Heart left ventricle (tissue), 16 donors: ENCODE results near the gene LOXHD1. TPM values are rescaled to one million over a fixed set of nuclear protein-coding genes. Genes with fewer than 3 reads are reported as not detected.
A peak's percentile ranks its signal among the peaks of the same experiment; 100 is the strongest.

Experiments
- ATAC-seq, 4 donors: fragments of 200-7000 bp; cut with Tn5 transposase; one replicate each; pipeline ENCODE4 v1.9.1; 2020 to 2022; ENCODE audit warnings: moderate library complexity in 4 of 4, mild to moderate bottlenecking in 3 of 4, moderate number of reproducible peaks in 1 of 4
- DNase-seq, 5 donors: peaks; one replicate each; pipeline ENCODE4 v3.0.0-alpha.2; 2020
- H3K27ac ChIP-seq, 12 donors: fragments of 200-600 bp; sonication (generic) in 4 of 12; one replicate each; pipeline versions ENCODE4 v1.5.0 to v1.8.0; 2016 to 2022; ENCODE audit warnings: mild to moderate bottlenecking in 2 of 12
- H3K27me3 ChIP-seq, 9 donors: fragments of 200-600 bp; sonication (generic) in 2 of 9; one replicate each; pipeline versions ENCODE4 v1.5.1 to v1.8.0; 2016 to 2022; ENCODE audit warnings: mild to moderate bottlenecking in 3 of 9
- H3K36me3 ChIP-seq, 9 donors: fragments of 200-600 bp; sonication (generic) in 2 of 9; one replicate each; pipeline versions ENCODE4 v1.5.0 to v1.8.0; 2018 to 2022; ENCODE audit warnings: mild to moderate bottlenecking in 2 of 9
- H3K4me1 ChIP-seq, 12 donors: fragments of 200-600 bp; sonication (generic) in 4 of 12; one replicate each; pipeline versions ENCODE4 v1.5.0 to v1.8.0; 2016 to 2022; ENCODE audit warnings: mild to moderate bottlenecking in 3 of 12
- H3K4me3 ChIP-seq, 12 donors: fragments of 200-600 bp; sonication (generic) in 4 of 12; one replicate each; pipeline versions ENCODE4 v1.5.0 to v1.8.0; 2017 to 2022; ENCODE audit warnings: mild to moderate bottlenecking in 9 of 12, moderate library complexity in 4 of 12
- H3K9me3 ChIP-seq, 12 donors: fragments of 200-600 bp; sonication (generic) in 4 of 12; one replicate each; pipeline versions ENCODE4 v1.5.0 to v1.8.0; 2016 to 2022; ENCODE audit warnings: mild to moderate bottlenecking in 1 of 12
- POLR2A ChIP-seq, 2 donors: fragments of 450-650 bp; IDR thresholded peaks; one replicate each; pipeline ENCODE4 v1.6.1; 2017; ENCODE audit warnings: antibody characterized with exemption in 2 of 2, mild to moderate bottlenecking in 2 of 2, moderate library complexity in 2 of 2
- WGBS, 4 donors: extraction: QIAGEN DNeasy Blood & Tissue Kit in 2 of 4; methylation state at CpG; one replicate each; pipeline versions ENCODE4 v1.1.5 to v1.1.7; 2013 to 2018; 5-methylcytosine and 5-hydroxymethylcytosine counted together
- intact Hi-C, 10 donors: fragments of 100-400 bp; cut with DNase I; formaldehyde crosslinking; loops; one replicate each; pipeline versions ENCODE4 v1.11.1 to v1.14.2; 2022
- polyA plus RNA-seq, 2 donors: library from polyadenylated mRNA; stranded (reverse); fragments of 200-250 nt; gene quantifications; one replicate each; pipeline ENCODE4 v1.2.3, GENCODE V29; 2013
- total RNA-seq, 9 donors: library from RNA; depleted of rRNA in 2 of 9; stranded (reverse); fragments of >200 nt in 2 of 9; fragmentation: NEBNext Ultra II Directional in 3 of 9; extraction: Animal tissue kit (Norgen Biotek cat#: 25700) in 3 of 9; gene quantifications; one replicate each; pipeline versions ENCODE4 v1.1.0 to v1.2.4, GENCODE V29; 2016 to 2023
- TF ChIP-seq, protein P1 (sequence below), 12 donors: fragments of 200-600 bp; sonication (generic) in 4 of 12; IDR thresholded peaks; one replicate each; pipeline versions ENCODE4 v1.5.0 to v1.8.0; 2018 to 2022; ENCODE audit warnings: antibody characterized with exemption in 12 of 12, mild to moderate bottlenecking in 5 of 12
- donor health status: ischemic (EF 13 %, LVEDD 7.1; RV severe dilation, severe dysfunction).
- donor health status: healthy with polysubstance abuse.
- donor health status: DM: no; HTN: yes; CAD: no.
- donor health status: DM: no; HTN: no; CAD: no.
- donor health status: ischemic (EF 25% LVEDD 6.9; RV normal size, moderate dysfunction).
- donor health status: ischemic (EF 25% LVEDD 5.7; RV mildly dilated, moderate dysfunction).
- donor health status: healthy.
- donor health status: DM: yes; HTN: yes; CAD: no.
- donor health status: ischemic (EF 35%, LVEDD 5.7; RV mildly dilated, moderate dysfunction).
- donor health status: nonischemic (EF 11% LVEDD 7.7; RV severe dilation, severe dysfunction).
- donor health status: DM: yes; HTN: yes; CAD: no.
- donor health status: PGD.
- donor health status: ischemic (EF 29% LVEDD 5.4; RV normal size, mild dysfunction).
- donor health status: nonischemic (EF 23%, LVEDD 6.1; RV moderate dilation, normal function).

LOXHD1 gene
- total and polyA plus RNA-seq, 11 donors, result 0.19 to 1.9 (median 0.54) TPM

DNA sequence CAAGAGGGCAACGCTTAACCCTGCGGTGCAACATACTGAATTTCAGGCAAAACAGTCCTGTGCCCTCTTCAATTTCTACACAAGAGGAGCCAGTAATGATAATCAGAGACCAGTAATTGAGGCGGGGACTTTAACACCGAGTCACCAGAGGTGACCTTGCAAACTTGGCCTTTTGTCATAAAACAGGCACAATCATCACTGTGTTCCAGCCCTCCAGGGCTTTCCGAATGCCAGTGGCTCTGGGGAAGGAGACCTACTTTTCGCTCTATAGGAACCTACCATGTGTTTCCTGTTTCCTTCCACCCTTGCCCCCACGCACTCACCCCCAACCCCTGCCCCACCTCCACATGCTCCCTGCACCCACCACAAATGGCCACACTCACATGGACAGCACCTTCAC lies 47.2 kb upstream of the LOXHD1 start:
- Histone ChIP-seq H3K27me3 (no peaks in the 10 kb centered on the region), H3K4me3 (no peak overlapping the region), H3K36me3 (no peaks in the 10 kb centered on the region), H3K27ac (no peak overlapping the region), H3K9me3 (no peaks in the 10 kb centered on the region), H3K4me1 (peaks cover 0 to 8% (median 0%) of the 10 kb centered on the region in 12 donors)
- intact Hi-C loops, result no loop called here
- DNase-seq, result no peak
- ATAC-seq, result no peak
- WGBS, 4 donors, result 64 to 74% (median 70%) methylated on average over 7 of the region's 7 CpGs
- no peak for TF ChIP-seq POLR2A (IDR thresholded peaks at IDR 0.05)
- TF ChIP-seq, protein P1, sequence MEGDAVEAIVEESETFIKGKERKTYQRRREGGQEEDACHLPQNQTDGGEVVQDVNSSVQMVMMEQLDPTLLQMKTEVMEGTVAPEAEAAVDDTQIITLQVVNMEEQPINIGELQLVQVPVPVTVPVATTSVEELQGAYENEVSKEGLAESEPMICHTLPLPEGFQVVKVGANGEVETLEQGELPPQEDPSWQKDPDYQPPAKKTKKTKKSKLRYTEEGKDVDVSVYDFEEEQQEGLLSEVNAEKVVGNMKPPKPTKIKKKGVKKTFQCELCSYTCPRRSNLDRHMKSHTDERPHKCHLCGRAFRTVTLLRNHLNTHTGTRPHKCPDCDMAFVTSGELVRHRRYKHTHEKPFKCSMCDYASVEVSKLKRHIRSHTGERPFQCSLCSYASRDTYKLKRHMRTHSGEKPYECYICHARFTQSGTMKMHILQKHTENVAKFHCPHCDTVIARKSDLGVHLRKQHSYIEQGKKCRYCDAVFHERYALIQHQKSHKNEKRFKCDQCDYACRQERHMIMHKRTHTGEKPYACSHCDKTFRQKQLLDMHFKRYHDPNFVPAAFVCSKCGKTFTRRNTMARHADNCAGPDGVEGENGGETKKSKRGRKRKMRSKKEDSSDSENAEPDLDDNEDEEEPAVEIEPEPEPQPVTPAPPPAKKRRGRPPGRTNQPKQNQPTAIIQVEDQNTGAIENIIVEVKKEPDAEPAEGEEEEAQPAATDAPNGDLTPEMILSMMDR (IDR thresholded peaks at IDR 0.05), result no peak

DNA sequence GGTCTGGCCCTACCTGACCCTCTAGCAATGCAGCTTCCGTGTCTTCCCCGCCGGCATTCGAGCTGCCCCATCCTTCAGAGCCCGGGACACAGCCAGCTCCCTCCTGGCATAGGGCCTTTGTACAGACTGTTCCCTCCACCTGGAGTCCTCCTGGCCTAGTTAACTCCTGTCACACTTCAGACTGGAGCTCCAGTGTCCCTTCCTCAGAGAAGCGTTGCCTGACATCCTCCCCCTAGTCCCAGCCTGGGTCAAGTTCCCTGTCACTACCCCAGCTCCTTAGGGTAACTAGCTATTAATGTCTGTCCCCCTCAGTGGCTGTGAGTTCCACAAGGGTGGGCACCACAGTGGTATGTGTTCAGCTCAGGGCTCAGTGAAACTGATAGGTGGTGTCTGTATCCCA lies 45.5 kb upstream of the LOXHD1 start:
- no peak for ATAC-seq
- H3K4me1 ChIP-seq, result peaks cover 0 to 8% (median 0%) of the 10 kb centered on the region in 12 donors
- no peak overlapping the region for H3K27ac ChIP-seq
- 78 to 96% (median 89%) methylated on average over 5 to 6 of the region's 6 CpGs for WGBS, 4 donors
- H3K4me3 ChIP-seq, result no peak overlapping the region
- H3K27me3 ChIP-seq, result no peaks in the 10 kb centered on the region
- no peak for TF ChIP-seq POLR2A (IDR thresholded peaks at IDR 0.05)
- TF ChIP-seq, protein P1 (IDR thresholded peaks at IDR 0.05), result no peak
- intact Hi-C loops, result no loop called here
- DNase-seq, result no peak
- no peaks in the 10 kb centered on the region for H3K9me3 ChIP-seq
- no peaks in the 10 kb centered on the region for H3K36me3 ChIP-seq

DNA sequence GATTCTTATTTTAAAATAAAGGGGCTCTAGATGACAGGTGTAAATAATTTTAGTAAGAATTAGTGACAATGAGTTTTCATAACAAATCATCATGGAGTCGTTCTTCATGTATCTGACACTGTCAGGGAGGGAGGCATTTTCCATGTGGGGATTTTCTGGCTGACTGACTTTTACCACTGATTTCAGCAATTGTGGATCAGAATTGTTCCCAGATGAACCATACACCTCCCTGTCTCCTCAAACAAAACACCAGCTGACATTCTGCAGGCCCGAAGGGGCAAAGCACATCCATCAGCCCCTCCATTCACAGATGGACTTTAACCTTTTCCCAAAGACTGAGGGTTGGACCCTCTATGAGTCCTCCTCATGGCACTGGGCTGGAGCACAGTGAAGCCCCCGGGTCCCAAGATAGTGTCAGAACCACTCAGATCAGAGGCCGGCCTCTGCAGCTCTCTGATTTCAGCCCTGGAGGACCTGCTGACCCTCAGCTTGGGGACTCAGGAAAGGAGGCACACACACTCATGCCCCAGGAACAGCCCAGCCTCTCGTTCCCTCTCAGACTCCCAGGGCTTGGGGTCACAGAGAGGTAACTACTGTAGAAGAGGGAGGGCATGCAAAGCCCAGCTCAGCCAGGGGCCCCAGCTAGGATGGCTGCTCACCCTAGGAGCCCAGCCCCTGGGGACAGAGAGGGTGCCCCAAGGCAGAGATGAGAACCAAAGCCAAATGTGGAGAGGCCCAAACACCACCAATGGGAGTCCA lies 43.2 kb upstream of the LOXHD1 start:
- TF ChIP-seq, protein P1 (IDR thresholded peaks at IDR 0.05), result no peak
- TF ChIP-seq POLR2A (IDR thresholded peaks at IDR 0.05), result no peak
- Histone ChIP-seq H3K4me3 (no peak overlapping the region), H3K4me1 (peaks cover 0 to 10% (median 0%) of the 10 kb centered on the region in 12 donors), H3K36me3 (no peaks in the 10 kb centered on the region), H3K27me3 (no peaks in the 10 kb centered on the region), H3K27ac (no peak overlapping the region), H3K9me3 (no peaks in the 10 kb centered on the region)
- DNase-seq (no peak), ATAC-seq (no peak)
- intact Hi-C loops, result no loop called here
- WGBS, 4 donors, result 64 to 75% (median 72%) methylated on average over 3 to 5 of the region's 5 CpGs

DNA sequence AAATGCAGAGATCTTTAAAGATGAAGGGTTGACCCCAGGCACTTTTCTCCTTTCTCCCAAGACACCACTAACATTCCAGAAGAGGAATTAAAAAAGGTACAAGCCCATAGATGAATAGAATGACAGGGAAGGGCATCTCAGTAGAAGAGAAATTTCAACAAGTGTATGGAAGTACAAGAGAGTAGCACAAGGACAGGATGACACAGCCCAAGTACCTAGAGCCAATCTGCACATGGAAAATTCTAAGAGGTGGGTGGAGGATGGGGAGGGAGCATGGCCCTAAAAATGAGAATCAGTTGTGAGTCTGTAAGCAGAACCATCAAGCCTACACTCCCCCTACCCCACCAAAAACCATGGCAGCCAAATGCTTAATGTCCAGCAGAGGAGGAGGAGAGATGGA lies 39.7 kb upstream of the LOXHD1 start:
- H3K4me1 ChIP-seq, result peaks cover 0 to 10% (median 0%) of the 10 kb centered on the region in 12 donors
- H3K36me3 ChIP-seq, result no peaks in the 10 kb centered on the region
- no peaks in the 10 kb centered on the region for H3K9me3 ChIP-seq
- intact Hi-C loops, result loop anchor here in 2 of 10 donors (10.0 kb wide), 2 partner anchors 58 to 218 kb away; partner anchors contain the start of genes KATNAL2 (in 1 of the 2), PIAS2 (in 1 of the 2) and ST8SIA5 (in 1 of the 2)
- peak in 1 of 4 donors; percentile 48 for ATAC-seq
- H3K27ac ChIP-seq, result peak overlapping the region in 8 of 12 donors; percentile 29 to 72 (median 41)
- no peak for DNase-seq
- TF ChIP-seq, protein P1 (IDR thresholded peaks at IDR 0.05), result no peak
- H3K4me3 ChIP-seq, result no peak overlapping the region
- no peaks in the 10 kb centered on the region for H3K27me3 ChIP-seq
